ENCODE measurements around the gene ASB1. TPM values are rescaled to one million over a fixed set of nuclear protein-coding genes. Genes with fewer than 3 reads are reported as not detected.

Gene ASB1
- total and polyA plus RNA-seq, 2 of the 13 experiments (the other 11 are each of a cell fraction or from before 2014, with no cell fraction given) = 48.6 to 49.2 TPM

DNA sequence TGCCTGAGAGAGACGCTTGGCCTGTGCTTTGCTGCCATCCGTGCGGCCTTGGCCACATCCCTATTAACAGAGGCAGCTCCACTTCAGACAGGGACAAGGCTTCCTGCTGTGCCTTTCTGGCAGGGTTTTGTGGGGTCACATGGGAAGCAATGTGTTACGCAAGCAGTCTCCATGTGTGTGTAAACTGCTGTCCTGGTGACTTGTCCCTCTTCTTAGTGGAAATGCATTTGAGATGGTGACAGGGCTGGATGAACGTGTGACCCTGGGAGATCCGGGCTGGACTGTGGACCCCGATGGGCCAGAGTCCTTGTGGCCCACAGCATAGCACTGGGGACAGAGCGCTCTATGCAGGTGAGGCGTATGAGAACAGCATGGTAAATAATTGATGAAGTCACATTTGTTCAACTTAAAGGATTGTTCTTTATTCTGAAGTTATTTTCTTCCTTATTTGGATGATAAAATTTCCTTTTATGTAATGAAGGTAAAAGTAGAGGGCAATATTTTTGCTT lies 23.2 kb downstream of the ASB1 start (continued):
- TF ChIP-seq ZNF281 (CRISPR knock-in tag; IDR thresholded peaks at IDR 0.05; ENCODE audit: borderline replicate concordance) (peak; percentile 86), TCF7L2 (IDR thresholded peaks at IDR 0.05; ENCODE audit: low read depth, low read length) (no peak), MED1 (CRISPR knock-in tag; IDR thresholded peaks at IDR 0.05) (peak; percentile 99), KLF6 (CRISPR knock-in tag; IDR thresholded peaks at IDR 0.05) (peak; percentile 93), SP5 (CRISPR knock-in tag; IDR thresholded peaks at IDR 0.05; ENCODE audit: borderline replicate concordance, low read depth) (peak; percentile 83), ZSCAN12 (CRISPR knock-in tag; IDR thresholded peaks at IDR 0.05) (no peak), ZNF234 (CRISPR knock-in tag; conservative IDR thresholded peaks at IDR 0.05) (no peak), CBX2 (IDR thresholded peaks at IDR 0.05; ENCODE audit: low read depth, low read length) (no peak), CBX2 (CRISPR knock-in tag; IDR thresholded peaks at IDR 0.05; ENCODE audit: low read depth) (no peak), FOXP4 (CRISPR knock-in tag; IDR thresholded peaks at IDR 0.05) (peak; percentile 98), GLI4 (CRISPR knock-in tag; IDR thresholded peaks at IDR 0.05; ENCODE audit: borderline replicate concordance) (no peak), ZFP36L1 (CRISPR knock-in tag; IDR thresholded peaks at IDR 0.05) (peak; percentile 98), ADNP (CRISPR knock-in tag; IDR thresholded peaks at IDR 0.05) (no peak), ZNF672 (CRISPR knock-in tag; IDR thresholded peaks at IDR 0.05) (no peak), NCOR1 (IDR thresholded peaks at IDR 0.05; ENCODE audit: borderline replicate concordance, low read length) (peak; percentile 98), DPF2 (CRISPR knock-in tag; IDR thresholded peaks at IDR 0.05; ENCODE audit: borderline replicate concordance, low read depth) (peak; percentile 93), HDAC6 (IDR thresholded peaks at IDR 0.05; ENCODE audit: low read depth, low read length) (no peak)
- TF ChIP-seq, protein P1, sequence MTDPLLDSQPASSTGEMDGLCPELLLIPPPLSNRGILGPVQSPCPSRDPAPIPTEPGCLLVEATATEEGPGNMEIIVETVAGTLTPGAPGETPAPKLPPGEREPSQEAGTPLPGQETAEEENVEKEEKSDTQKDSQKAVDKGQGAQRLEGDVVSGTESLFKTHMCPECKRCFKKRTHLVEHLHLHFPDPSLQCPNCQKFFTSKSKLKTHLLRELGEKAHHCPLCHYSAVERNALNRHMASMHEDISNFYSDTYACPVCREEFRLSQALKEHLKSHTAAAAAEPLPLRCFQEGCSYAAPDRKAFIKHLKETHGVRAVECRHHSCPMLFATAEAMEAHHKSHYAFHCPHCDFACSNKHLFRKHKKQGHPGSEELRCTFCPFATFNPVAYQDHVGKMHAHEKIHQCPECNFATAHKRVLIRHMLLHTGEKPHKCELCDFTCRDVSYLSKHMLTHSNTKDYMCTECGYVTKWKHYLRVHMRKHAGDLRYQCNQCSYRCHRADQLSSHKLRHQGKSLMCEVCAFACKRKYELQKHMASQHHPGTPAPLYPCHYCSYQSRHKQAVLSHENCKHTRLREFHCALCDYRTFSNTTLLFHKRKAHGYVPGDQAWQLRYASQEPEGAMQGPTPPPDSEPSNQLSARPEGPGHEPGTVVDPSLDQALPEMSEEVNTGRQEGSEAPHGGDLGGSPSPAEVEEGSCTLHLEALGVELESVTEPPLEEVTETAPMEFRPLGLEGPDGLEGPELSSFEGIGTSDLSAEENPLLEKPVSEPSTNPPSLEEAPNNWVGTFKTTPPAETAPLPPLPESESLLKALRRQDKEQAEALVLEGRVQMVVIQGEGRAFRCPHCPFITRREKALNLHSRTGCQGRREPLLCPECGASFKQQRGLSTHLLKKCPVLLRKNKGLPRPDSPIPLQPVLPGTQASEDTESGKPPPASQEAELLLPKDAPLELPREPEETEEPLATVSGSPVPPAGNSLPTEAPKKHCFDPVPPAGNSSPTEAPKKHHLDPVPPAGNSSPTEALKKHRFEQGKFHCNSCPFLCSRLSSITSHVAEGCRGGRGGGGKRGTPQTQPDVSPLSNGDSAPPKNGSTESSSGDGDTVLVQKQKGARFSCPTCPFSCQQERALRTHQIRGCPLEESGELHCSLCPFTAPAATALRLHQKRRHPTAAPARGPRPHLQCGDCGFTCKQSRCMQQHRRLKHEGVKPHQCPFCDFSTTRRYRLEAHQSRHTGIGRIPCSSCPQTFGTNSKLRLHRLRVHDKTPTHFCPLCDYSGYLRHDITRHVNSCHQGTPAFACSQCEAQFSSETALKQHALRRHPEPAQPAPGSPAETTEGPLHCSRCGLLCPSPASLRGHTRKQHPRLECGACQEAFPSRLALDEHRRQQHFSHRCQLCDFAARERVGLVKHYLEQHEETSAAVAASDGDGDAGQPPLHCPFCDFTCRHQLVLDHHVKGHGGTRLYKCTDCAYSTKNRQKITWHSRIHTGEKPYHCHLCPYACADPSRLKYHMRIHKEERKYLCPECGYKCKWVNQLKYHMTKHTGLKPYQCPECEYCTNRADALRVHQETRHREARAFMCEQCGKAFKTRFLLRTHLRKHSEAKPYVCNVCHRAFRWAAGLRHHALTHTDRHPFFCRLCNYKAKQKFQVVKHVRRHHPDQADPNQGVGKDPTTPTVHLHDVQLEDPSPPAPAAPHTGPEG (CRISPR knock-in tag; IDR thresholded peaks at IDR 0.05) = peak; percentile 68; the same call in 1 of the 2 replicates
- TF ChIP-seq, protein P2, sequence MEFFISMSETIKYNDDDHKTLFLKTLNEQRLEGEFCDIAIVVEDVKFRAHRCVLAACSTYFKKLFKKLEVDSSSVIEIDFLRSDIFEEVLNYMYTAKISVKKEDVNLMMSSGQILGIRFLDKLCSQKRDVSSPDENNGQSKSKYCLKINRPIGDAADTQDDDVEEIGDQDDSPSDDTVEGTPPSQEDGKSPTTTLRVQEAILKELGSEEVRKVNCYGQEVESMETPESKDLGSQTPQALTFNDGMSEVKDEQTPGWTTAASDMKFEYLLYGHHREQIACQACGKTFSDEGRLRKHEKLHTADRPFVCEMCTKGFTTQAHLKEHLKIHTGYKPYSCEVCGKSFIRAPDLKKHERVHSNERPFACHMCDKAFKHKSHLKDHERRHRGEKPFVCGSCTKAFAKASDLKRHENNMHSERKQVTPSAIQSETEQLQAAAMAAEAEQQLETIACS (CRISPR knock-in tag; IDR thresholded peaks at IDR 0.05) = no peak

All from HepG2 (cell line).